Neural cell (in vitro differentiated cells): ENCODE measurements around the gene HUWE1. TPM values are rescaled to one million over a fixed set of nuclear protein-coding genes. Genes with fewer than 3 reads are reported as not detected.

Source experiments
- H2AFZ ChIP-seq: fragments of 200-600, 300-800 bp; sonication (generic), shearing (Covaris generic); 2 replicates; pipeline ENCODE4 v1.6.0; 2014; ENCODE audit warnings: low read depth, mild to moderate bottlenecking, antibody characterized with exemption, low read length, moderate library complexity
- H3F3A ChIP-seq: fragments of 200-600 bp; shearing (Covaris generic); 2 replicates; pipeline ENCODE4 v1.6.1; 2016; ENCODE audit warnings: mild to moderate bottlenecking, moderate library complexity, mixed read lengths, antibody characterized with exemption, low read length; ENCODE audit not compliant: insufficient read depth, poor library complexity, severe bottlenecking
- H3K27ac ChIP-seq: fragments of 200-600, 300-800 bp; sonication (generic), shearing (Covaris generic); 2 replicates; pipeline ENCODE4 v1.5.1; 2014; ENCODE audit warnings: mild to moderate bottlenecking, low read length, moderate library complexity
- H3K27me3 ChIP-seq: fragments of 300-800, 200-600 bp; sonication (generic), shearing (Covaris generic); 2 replicates; pipeline ENCODE4 v1.6.0; 2014; ENCODE audit warnings: mild to moderate bottlenecking, low read depth, low read length, moderate library complexity; ENCODE audit not compliant: insufficient read depth
- H3K36me3 ChIP-seq: fragments of 300-800, 200-600 bp; sonication (generic), shearing (Covaris generic); 2 replicates; pipeline ENCODE4 v1.5.1; 2014; ENCODE audit warnings: mild to moderate bottlenecking, antibody characterized with exemption, low read length, moderate library complexity; ENCODE audit not compliant: insufficient read depth
- H3K4me2 ChIP-seq: fragments of 300-800, 200-600 bp; sonication (generic), shearing (Covaris generic); 2 replicates; pipeline ENCODE4 v1.6.0; 2014; ENCODE audit warnings: mild to moderate bottlenecking, low read length
- H3K4me3 ChIP-seq: fragments of 300-800, 200-600 bp; sonication (generic), shearing (Covaris generic); 2 replicates; pipeline ENCODE4 v1.5.1; 2014; ENCODE audit warnings: mild to moderate bottlenecking, low read length, moderate library complexity
- H3K79me2 ChIP-seq: fragments of 200-600 bp; shearing (Covaris generic); replicated peaks from 2 replicates; pipeline ENCODE4 v1.6.0; 2014; ENCODE audit warnings: mild to moderate bottlenecking, low read length, moderate library complexity; ENCODE audit not compliant: insufficient read depth
- H3K9ac ChIP-seq: fragments of 300-800, 200-600 bp; sonication (generic), shearing (Covaris generic); 2 replicates; pipeline ENCODE4 v1.6.1; 2016; ENCODE audit warnings: mild to moderate bottlenecking, low read length, mixed read lengths
- H3K9me2 ChIP-seq: fragments of 200-600 bp; shearing (Covaris generic); 2 replicates; pipeline ENCODE4 v1.6.1; 2016; ENCODE audit warnings: mild to moderate bottlenecking, low read length, mixed read lengths; ENCODE audit not compliant: insufficient read depth
- H3K9me3 ChIP-seq: fragments of 200-600, 300-800 bp; sonication (generic), shearing (Covaris generic); 2 replicates; pipeline ENCODE4 v1.6.1; 2016; ENCODE audit warnings: mild to moderate bottlenecking, mixed run types, low read length, moderate library complexity, mixed read lengths
- H4K20me1 ChIP-seq: fragments of 200-600 bp; shearing (Covaris generic); 2 replicates; pipeline ENCODE4 v1.6.1; 2016; ENCODE audit warnings: mild to moderate bottlenecking, mixed run types; ENCODE audit not compliant: insufficient read depth
- EP300 ChIP-seq: fragments of 450-650 bp; conservative IDR thresholded peaks from 2 replicates; pipeline ENCODE4 v1.6.1; 2014; ENCODE audit warnings: antibody characterized with exemption, mild to moderate bottlenecking, moderate library complexity; ENCODE audit not compliant: poor library complexity, severe bottlenecking
- EZH2 ChIP-seq: fragments of 200-600, 300-800 bp; shearing (Covaris generic), sonication (generic); IDR thresholded peaks from 2 replicates; pipeline ENCODE4 v1.6.1; 2014; ENCODE audit warnings: antibody characterized with exemption, low read length, borderline replicate concordance, mild to moderate bottlenecking; ENCODE audit not compliant: insufficient read depth, poor library complexity, severe bottlenecking
- MXI1 ChIP-seq: fragments of 450-650 bp; conservative IDR thresholded peaks from 2 replicates; pipeline ENCODE4 v1.6.1; 2014; ENCODE audit warnings: antibody characterized with exemption, mild to moderate bottlenecking; ENCODE audit not compliant: poor library complexity, severe bottlenecking
- POLR2AphosphoS5 ChIP-seq: IDR thresholded peaks from 2 replicates; pipeline ENCODE4 v1.6.1; 2012
- RAD21 ChIP-seq: fragments of 450-650 bp; conservative IDR thresholded peaks from 2 replicates; pipeline ENCODE4 v1.6.1; 2014; ENCODE audit warnings: antibody characterized with exemption, mild to moderate bottlenecking, moderate library complexity
- SMC3 ChIP-seq: fragments of 450-650 bp; conservative IDR thresholded peaks from 2 replicates; pipeline ENCODE4 v1.6.1; 2014; ENCODE audit warnings: antibody characterized with exemption, mild to moderate bottlenecking, moderate library complexity; ENCODE audit not compliant: poor library complexity
- TAF1 ChIP-seq: IDR thresholded peaks from 2 replicates; pipeline ENCODE4 v1.6.1; 2012; ENCODE audit warnings: low read depth
- polyA plus RNA-seq: library from polyadenylated mRNA; depleted of rRNA; stranded (reverse); fragments of >200 nt; gene quantifications from 2 replicates; pipeline ENCODE4 v1.2.3, GENCODE V29; 2014
- TF ChIP-seq, protein P1 (sequence below): IDR thresholded peaks from 2 replicates; pipeline ENCODE4 v1.6.1; 2012; ENCODE audit warnings: borderline replicate concordance
- TF ChIP-seq, protein P2 (sequence below): fragments of 450-650 bp; IDR thresholded peaks from 2 replicates; pipeline ENCODE4 v1.5.1; 2014; ENCODE audit warnings: antibody characterized with exemption, mild to moderate bottlenecking, moderate library complexity; ENCODE audit not compliant: poor library complexity, severe bottlenecking

HUWE1 gene
- polyA plus RNA-seq, 1 donor from 2014 or later, result 25.0 TPM

DNA sequence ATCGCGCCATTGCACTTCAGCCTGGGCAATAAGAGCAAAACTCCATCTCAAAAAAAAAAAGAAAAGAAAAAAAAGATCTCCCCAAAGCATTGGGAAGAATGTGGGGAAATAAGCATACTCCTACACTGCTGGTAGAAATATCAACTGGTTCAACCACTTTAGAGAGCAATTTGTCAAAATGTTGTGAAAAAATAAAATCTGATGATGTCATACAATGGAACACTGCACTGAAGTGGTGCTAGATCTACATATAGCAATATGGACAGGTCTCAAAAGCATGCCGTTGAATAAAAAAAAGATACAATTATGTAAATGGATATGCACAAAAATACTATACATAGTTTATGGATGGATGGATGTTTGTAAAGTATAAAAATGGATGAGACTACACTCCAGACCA lies 18.3 kb upstream of the HUWE1 start:
- Histone ChIP-seq H3K27me3 (no peaks in the 10 kb centered on the region), H3K9me3 (no peaks in the 10 kb centered on the region), H2AFZ (no peak overlapping the region), H3K27ac (no peak overlapping the region), H3K79me2 (no peaks in the 10 kb centered on the region), H3K4me2 (no peak overlapping the region), H4K20me1 (no peaks in the 10 kb centered on the region), H3F3A (no peaks in the 10 kb centered on the region), H3K9me2 (no peaks in the 10 kb centered on the region), H3K4me3 (no peak overlapping the region), H3K9ac (no peak overlapping the region), H3K36me3 (no peaks in the 10 kb centered on the region)
- TF ChIP-seq TAF1 (no peak), MXI1 (no peak), EZH2 (no peak), SMC3 (no peak), RAD21 (no peak), POLR2AphosphoS5 (no peak), EP300 (no peak)
- TF ChIP-seq, protein P1, sequence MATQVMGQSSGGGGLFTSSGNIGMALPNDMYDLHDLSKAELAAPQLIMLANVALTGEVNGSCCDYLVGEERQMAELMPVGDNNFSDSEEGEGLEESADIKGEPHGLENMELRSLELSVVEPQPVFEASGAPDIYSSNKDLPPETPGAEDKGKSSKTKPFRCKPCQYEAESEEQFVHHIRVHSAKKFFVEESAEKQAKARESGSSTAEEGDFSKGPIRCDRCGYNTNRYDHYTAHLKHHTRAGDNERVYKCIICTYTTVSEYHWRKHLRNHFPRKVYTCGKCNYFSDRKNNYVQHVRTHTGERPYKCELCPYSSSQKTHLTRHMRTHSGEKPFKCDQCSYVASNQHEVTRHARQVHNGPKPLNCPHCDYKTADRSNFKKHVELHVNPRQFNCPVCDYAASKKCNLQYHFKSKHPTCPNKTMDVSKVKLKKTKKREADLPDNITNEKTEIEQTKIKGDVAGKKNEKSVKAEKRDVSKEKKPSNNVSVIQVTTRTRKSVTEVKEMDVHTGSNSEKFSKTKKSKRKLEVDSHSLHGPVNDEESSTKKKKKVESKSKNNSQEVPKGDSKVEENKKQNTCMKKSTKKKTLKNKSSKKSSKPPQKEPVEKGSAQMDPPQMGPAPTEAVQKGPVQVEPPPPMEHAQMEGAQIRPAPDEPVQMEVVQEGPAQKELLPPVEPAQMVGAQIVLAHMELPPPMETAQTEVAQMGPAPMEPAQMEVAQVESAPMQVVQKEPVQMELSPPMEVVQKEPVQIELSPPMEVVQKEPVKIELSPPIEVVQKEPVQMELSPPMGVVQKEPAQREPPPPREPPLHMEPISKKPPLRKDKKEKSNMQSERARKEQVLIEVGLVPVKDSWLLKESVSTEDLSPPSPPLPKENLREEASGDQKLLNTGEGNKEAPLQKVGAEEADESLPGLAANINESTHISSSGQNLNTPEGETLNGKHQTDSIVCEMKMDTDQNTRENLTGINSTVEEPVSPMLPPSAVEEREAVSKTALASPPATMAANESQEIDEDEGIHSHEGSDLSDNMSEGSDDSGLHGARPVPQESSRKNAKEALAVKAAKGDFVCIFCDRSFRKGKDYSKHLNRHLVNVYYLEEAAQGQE, result no peak
- TF ChIP-seq, protein P2, sequence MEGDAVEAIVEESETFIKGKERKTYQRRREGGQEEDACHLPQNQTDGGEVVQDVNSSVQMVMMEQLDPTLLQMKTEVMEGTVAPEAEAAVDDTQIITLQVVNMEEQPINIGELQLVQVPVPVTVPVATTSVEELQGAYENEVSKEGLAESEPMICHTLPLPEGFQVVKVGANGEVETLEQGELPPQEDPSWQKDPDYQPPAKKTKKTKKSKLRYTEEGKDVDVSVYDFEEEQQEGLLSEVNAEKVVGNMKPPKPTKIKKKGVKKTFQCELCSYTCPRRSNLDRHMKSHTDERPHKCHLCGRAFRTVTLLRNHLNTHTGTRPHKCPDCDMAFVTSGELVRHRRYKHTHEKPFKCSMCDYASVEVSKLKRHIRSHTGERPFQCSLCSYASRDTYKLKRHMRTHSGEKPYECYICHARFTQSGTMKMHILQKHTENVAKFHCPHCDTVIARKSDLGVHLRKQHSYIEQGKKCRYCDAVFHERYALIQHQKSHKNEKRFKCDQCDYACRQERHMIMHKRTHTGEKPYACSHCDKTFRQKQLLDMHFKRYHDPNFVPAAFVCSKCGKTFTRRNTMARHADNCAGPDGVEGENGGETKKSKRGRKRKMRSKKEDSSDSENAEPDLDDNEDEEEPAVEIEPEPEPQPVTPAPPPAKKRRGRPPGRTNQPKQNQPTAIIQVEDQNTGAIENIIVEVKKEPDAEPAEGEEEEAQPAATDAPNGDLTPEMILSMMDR, result no peak

DNA sequence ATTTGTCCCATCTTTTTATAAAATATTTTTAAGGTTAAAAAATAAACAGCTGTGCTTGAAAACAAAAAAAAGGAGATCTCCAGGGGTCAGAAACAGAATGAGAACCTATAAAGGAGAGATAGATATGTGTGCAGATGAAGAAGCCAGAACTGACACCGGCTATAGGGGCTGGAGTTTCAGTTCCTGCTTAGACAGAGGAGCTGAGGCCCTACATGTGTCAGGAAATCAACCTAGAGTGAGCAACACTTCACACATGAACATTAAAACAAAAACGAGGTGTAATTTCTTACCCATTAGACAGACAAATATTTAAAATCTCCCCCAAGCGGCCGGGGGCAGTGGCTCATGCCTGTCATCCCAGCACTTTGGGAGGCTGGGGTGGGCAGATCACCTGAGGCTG lies 17.8 kb upstream of the HUWE1 start:
- Histone ChIP-seq H2AFZ (no peak overlapping the region), H3K4me3 (no peak overlapping the region), H3K9me3 (no peaks in the 10 kb centered on the region), H3K9ac (no peak overlapping the region), H3K27me3 (no peaks in the 10 kb centered on the region), H3K27ac (no peak overlapping the region), H4K20me1 (no peaks in the 10 kb centered on the region), H3K4me2 (no peak overlapping the region), H3K79me2 (no peaks in the 10 kb centered on the region), H3F3A (no peaks in the 10 kb centered on the region), H3K36me3 (no peaks in the 10 kb centered on the region), H3K9me2 (no peaks in the 10 kb centered on the region)
- no peak for TF ChIP-seq SMC3
- TF ChIP-seq, protein P1, result no peak
- TF ChIP-seq RAD21, result no peak
